Measurements from ENCODE around the gene ALAS1. TPM values are rescaled to one million over a fixed set of nuclear protein-coding genes. Genes with fewer than 3 reads are reported as not detected.

ALAS1 gene
- total RNA-seq, 1 donor from 2014 or later, result 47.8 TPM

- H3K4me1 Mint-ChIP-seq, result peaks cover 7% of the 10 kb centered on the region
- no peak overlapping the region for H3K4me3 Mint-ChIP-seq
- no peak for DNase-seq (ENCODE audit: low read depth, low spot score)
- no peak overlapping the region for H3K27ac Mint-ChIP-seq (ENCODE audit: unreplicated experiment)
- TF ChIP-seq CTCF (conservative IDR thresholded peaks at IDR 0.05), result no peak
- H3K9me3 Mint-ChIP-seq, result no peaks in the 10 kb centered on the region
- H3K27me3 Mint-ChIP-seq (ENCODE audit: low read depth), result no peaks in the 10 kb centered on the region
- H3K36me3 Mint-ChIP-seq (ENCODE audit: low read depth), result no peaks in the 10 kb centered on the region
Measured at GRCh38 chr3:52191663-52192062, 6.3 kb upstream of the ALAS1 start.

- no peak overlapping the region for H3K27ac Mint-ChIP-seq (ENCODE audit: unreplicated experiment)
- no peaks in the 10 kb centered on the region for H3K27me3 Mint-ChIP-seq (ENCODE audit: low read depth)
- no peak overlapping the region for H3K4me3 Mint-ChIP-seq
- H3K36me3 Mint-ChIP-seq (ENCODE audit: low read depth), result no peaks in the 10 kb centered on the region
- no peaks in the 10 kb centered on the region for H3K9me3 Mint-ChIP-seq
- peaks cover 13% of the 10 kb centered on the region for H3K4me1 Mint-ChIP-seq
- no peak for TF ChIP-seq CTCF (conservative IDR thresholded peaks at IDR 0.05)
- DNase-seq (ENCODE audit: low read depth, low spot score), result no peak
Measured at GRCh38 chr3:52193065-52193464, 4.9 kb upstream of the ALAS1 start.

DNA sequence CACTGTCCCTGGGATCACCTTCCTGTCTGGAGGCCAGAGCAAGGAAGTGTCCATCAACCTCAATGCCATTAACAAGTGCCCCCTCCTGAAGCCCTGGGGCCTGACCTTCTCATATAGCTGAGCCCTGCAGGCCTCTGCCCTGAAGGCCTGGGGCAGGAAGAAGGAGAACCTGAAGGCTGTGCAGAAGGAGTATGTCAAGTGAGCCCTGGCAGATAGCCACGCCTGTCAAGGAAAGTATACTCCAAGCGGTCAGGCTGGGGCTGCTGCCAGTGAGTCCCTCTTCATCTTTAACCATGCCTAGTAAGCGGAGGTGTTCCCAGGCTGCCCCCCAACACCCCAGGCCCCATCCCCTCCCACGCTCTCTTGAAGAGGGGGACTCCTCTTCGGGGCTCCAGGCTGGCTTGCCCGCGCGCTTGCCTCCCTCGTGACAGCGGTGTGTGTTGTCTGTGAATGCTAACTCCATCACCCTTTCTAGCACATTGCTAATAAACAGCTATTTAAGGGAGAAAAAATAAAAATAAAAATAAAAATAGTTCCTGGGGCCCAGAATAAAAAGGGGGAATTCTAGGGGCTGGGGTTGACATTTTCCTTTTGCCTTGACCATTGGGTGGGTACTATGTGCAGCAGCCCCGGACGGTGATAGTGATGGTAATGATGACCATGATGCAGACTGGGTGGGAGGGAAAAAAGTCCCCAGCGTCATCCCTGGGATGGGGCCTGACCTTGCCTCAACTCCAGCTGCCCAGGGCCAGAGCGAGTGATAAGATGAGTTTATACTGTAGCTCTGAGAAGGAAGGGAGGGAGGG is 3.3 kb upstream of the ALAS1 start:
- Mint-ChIP-seq H3K27ac (ENCODE audit: unreplicated experiment) (no peak overlapping the region), H3K36me3 (ENCODE audit: low read depth) (no peaks in the 10 kb centered on the region)

GRCh38 chr3:52195291-52195597 is 2.7 kb upstream of the ALAS1 start:
- Mint-ChIP-seq H3K4me1 (peaks cover 30% of the 10 kb centered on the region), H3K4me3 (no peak overlapping the region), H3K27me3 (ENCODE audit: low read depth) (no peaks in the 10 kb centered on the region), H3K27ac (ENCODE audit: unreplicated experiment) (no peak overlapping the region), H3K9me3 (no peaks in the 10 kb centered on the region), H3K36me3 (ENCODE audit: low read depth) (peaks cover 2% of the 10 kb centered on the region)
- DNase-seq (ENCODE audit: low read depth, low spot score), result no peak
- TF ChIP-seq CTCF (conservative IDR thresholded peaks at IDR 0.05), result no peak

More for the DNA sequence above, 3.3 kb upstream of the ALAS1 start:
- no peak for DNase-seq (ENCODE audit: low read depth, low spot score)
- TF ChIP-seq CTCF (conservative IDR thresholded peaks at IDR 0.05), result no peak
- H3K9me3 Mint-ChIP-seq, result no peaks in the 10 kb centered on the region
- H3K27me3 Mint-ChIP-seq (ENCODE audit: low read depth), result no peaks in the 10 kb centered on the region
- no peak overlapping the region for H3K4me3 Mint-ChIP-seq
- peaks cover 27% of the 10 kb centered on the region for H3K4me1 Mint-ChIP-seq

DNA sequence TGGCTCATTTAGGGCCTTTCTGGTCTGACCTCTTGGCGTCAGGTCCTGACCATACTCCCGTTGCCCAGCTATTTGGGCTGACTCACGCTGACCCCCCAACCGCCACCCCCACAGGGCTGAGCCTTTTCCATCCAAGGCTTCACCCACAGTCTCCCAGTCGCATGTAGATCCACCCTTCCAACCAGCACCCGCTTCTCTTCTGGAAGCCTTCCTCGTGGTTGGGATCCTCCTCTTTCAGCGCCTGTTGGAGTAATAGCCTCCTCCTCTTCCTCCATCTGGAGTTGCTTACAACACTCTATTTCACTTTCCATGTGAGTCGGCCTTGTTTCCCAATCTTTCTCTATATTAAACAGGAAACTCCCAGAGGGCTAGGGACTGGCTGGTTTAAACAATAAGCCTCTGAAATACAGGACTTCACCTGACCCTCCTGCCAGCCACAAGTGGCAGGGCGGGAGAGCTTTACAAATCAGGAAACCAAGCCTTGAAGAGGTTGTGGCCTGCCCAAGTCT is 2.1 kb upstream of the ALAS1 start:
- no peak for DNase-seq (ENCODE audit: low read depth, low spot score)
- peaks cover 28% of the 10 kb centered on the region for H3K4me1 Mint-ChIP-seq
- no peaks in the 10 kb centered on the region for H3K9me3 Mint-ChIP-seq
- H3K36me3 Mint-ChIP-seq (ENCODE audit: low read depth), result peaks cover 3% of the 10 kb centered on the region
- TF ChIP-seq CTCF (conservative IDR thresholded peaks at IDR 0.05), result no peak
- no peak overlapping the region for H3K4me3 Mint-ChIP-seq
- H3K27me3 Mint-ChIP-seq (ENCODE audit: low read depth), result no peaks in the 10 kb centered on the region
- H3K27ac Mint-ChIP-seq (ENCODE audit: unreplicated experiment), result no peak overlapping the region

All from neural crest cell (in vitro differentiated cells).